ENCODE data around the gene NDRG4.
A peak's percentile ranks its signal among the peaks of the same experiment; 100 is the strongest.

Gene NDRG4, protein sequence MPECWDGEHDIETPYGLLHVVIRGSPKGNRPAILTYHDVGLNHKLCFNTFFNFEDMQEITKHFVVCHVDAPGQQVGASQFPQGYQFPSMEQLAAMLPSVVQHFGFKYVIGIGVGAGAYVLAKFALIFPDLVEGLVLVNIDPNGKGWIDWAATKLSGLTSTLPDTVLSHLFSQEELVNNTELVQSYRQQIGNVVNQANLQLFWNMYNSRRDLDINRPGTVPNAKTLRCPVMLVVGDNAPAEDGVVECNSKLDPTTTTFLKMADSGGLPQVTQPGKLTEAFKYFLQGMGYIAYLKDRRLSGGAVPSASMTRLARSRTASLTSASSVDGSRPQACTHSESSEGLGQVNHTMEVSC

DNA sequence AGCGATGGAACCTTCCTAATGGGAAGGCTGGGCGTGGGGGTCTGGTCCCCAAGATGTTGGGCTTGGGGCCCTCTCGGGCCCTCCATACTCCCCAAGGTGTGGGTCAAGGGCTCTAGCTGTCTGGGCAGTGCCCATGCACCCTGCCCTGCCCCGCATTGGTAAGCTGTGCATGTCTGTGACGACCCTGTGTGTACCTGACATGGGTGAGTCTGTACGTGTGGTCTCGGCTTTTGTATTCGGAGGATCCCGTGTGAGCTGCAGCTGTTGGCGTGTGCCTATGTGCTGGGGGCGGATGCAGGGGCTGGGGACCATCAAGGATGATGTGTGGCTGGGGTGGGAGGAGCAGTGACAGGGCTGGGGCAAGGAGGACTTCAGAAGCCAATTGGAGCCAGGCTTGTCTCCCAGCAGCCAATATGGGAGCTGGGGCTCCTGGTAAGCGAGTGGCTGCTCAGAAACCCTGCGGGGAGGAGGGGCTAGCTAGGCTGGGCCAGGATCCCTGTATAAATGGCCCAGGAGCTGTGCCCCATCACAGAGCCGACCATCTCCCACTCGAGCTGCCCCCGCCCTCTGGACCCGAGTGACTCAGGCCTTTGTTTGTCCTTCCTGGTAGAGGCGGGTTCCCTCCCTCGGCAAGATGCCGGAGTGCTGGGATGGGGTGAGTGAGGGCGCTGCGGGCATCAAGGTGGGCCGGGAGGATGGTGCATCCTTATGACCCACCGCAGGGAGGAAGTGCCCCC is at the start of gene NDRG4:
NDRG4 (plus strand) TSS at position 529 of the 737 bp plus-strand sequence; CDS start at position 635, 106 bp downstream.
- DNase-seq: no peak

GRCh38 chr16:58450590-58450989 is 49.4 kb upstream of the NDRG4 start:
- no peak for DNase-seq

DNA sequence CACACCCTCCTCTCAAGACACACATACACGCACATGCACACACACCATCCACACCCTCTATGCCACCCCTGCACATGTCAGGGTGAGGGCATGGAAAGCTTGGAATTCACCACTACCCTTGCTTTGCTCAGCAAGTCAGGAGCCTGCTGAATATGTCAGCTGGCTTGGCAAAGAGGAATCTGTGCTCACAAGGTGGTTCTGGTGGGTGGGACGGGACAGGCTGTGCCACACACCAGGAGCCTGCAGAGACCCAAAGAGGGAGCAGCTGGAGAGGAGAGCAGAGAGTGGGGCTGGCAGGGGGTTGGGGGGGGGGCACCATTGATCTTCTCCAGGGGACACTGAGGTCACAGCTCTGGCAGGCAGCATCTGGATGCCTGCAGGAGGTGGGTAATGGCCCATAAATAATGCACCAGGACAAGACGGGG is 48.7 kb upstream of the NDRG4 start:
- no peak for DNase-seq

- no peak for DNase-seq
Observed at GRCh38 chr16:58451945-58452401, 48.0 kb upstream of the NDRG4 start.

DNA sequence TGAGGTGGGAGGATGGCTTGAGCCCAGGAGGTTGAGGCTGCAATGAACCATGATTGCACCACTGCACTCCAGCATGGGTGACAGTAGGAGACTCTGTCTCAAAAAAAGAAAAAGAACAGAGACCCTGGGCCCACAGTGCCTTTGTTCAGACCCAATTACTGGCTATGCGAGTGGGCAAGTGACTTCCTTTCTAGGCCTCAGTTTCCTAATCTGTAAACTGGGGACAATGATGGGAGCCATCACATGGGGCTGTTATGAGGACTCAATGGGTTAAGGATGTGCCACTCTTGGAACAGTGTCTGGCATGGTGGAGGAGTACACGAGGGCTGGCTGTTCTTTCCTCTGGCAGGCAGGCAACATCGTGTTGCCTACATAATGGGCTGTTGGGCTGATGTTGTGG is 47.3 kb upstream of the NDRG4 start:
- no peak for DNase-seq

GRCh38 chr16:58454178-58454577 is 45.8 kb upstream of the NDRG4 start:
- DNase-seq: no peak

DNA sequence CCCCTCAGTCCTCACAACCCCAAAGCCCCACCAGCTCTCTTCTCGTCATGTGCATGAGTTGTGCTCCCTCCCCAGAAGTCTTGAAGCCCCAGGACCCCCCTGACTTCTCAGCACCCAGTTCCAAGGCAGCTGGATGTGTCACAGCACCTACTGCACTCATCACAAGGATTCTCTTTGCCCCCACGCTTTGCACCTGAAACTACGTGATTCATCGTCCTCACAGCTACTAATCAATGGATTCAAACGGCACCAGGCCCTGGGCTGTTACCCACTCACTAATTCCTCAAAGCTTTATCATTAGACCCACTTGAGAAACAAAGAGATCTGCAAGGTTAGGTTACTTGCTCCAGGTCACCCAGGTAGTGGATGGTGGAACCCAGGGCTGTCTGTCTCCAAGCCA is 45.1 kb upstream of the NDRG4 start:
- no peak for DNase-seq

DNA sequence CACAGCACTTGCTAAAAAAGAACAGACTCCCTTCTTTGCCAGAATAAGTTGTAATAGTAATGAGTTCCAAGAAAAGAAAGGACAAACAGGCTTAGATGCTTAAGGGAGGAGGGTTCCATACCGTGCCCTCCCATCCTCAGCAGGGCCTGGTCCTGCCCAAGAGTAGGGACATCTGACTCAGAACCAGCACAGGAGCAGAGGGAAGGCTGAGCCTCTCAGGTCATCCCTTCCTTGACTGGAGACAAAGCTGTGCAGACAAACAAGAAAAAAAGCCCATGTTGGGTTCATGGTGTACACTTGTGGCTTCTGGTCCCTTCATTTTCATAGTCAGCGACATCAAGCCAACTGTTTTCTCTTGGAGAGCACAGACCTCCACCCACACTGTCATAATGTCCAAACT is 44.2 kb upstream of the NDRG4 start:
- DNase-seq: no peak

DNA sequence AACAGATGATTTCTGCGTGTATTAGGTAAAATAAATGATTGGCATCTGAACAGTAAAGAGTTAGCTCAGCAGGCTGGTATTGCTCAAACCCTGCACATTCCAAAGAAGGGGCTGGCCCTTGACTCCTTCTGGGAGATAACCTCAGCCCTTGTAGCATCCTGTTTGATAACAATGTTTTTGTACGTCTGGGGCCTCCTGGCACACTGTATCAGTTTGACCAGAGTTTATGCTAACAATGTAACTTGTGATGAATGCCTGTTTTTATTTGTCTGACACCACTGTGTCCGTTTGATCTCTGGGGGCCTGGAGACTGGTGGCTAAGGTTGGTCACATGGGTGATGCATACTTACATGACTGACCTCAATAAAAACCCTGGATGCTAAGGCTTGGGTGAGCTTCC is 43.8 kb upstream of the NDRG4 start:
- no peak for DNase-seq

DNA sequence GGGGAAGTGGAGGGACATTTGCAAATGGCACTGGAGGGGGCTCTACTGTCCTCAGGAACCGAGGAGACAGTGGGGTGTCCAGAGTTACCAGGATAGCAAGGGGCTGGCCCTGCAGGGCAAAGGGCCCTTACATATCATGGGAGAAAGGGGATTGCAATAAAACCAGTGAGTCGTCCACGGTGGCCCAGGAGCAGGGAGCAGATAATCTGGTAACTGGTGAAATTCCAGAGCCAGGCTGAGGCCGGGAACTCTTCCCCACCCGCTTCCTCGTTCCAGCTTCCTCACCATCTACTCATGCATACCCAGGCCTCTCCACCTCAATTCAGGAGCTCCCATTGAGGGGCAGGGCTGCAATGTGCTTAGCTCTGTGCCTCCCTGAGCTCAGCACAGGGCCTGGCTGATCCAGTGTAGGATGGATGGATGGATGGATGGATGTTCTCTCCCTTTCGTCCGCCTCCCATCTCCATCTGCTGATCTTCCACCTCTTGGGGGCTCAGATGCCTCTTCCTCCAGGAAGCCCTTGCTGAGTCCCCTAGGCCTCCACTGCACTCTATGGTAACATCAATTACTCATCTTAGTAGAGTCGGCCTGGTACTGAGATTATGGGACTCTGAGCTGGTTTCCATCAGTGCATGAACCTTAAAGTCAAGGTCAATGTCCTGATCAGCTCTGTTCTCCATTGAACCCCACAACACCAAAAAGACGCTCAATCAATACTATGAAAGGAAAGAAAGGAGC is 41.2 kb upstream of the NDRG4 start:
- DNase-seq: no peak

DNA sequence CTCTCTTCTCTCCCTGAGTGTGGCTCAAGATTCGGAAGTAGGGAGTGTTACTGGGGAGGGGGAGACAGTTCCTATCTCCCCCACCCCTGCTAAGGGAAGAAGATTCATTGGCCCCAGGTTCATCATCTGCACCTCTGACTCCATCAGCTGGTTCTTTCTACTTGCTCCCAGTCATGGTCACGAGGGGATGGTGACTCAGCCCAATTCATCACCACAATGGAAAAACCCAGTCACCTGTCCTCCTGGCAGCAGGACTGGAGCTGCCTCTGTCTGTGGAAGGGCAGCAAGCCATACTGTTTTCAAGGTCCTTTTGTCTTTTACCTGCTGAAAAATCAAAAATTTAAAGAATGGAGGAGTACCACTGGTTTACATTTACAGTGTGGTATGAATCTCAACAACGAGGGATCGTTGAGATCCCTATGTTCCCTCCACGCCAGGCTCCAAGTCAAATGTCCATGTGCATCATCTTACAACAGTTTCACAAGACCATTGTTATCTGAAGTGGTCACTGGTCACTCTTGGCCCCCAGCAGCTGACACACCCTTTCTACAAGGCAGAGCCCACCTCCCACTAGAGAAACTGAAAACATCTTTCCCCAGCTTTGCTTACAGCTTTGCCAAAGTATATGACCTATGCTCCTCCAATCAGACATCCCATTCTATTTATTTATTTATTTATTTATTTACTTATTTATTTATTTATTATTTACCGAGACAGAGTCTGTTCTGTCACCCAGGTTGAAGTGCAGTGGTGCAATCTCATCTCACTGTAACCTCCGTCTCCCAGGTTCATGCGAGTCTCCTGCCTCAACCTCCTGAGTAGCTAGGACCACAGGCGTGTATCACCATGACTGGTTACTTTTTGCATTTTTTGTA is 40.4 kb upstream of the NDRG4 start:
- DNase-seq: peak in 1 of 4 experiments; percentile 10

DNA sequence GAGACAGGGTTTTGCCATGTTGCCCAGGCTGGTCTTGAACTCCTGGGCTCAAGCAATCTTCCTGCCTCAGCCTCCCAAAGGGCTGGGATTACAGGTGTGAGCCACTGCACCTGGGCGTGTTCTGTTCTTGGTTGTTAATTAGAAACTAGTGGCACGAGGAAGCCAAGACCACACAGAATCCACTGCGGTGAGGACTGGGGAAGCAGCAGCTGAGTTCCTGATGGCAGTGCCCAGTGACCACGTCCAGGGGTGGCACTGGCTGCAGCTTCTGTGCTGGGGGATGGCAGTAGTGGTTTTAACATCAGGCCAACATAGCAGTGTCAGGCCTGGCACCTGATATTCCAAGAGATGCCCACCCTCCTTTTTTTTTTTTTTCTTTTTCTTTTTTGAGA is 39.7 kb upstream of the NDRG4 start:
- DNase-seq: no peak

DNA sequence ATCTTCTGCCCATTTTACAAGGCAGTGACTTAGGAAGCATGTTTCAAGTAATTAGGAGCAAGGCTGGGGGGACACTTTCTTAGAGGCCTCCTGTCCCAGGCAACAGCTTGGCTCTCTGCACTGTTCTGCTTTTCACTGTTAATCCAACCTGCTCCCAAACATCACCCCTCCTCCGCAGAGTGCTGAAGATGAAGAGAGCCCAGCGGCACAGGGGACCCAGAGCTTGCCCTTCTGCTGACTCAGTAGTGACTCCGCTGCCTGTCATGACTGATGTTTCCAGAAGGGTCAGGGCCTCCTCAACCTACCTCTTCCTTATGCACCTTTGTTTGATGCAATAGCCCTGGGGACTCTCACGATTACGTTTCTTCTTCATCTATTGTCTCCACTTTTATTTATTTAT is 38.9 kb upstream of the NDRG4 start:
- DNase-seq: no peak

DNA sequence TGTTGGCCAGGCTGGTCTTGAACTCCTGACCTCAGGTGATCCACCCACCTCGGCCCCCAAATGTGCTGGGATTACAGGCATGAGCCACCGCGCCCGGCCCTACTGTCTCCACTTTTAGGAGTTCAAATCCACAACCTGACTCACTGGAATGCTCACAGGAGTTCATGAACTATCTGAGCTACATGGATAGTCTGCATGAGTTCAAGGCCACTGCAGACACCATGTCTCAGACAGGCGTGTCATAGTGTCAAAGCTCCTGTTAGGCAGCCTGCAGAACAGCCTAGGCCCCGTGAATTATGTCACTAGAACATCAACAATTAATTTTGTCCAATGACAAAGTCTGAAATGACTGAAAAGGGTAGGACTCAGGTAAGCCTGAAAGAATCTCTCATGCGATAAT is 38.3 kb upstream of the NDRG4 start:
- no peak for DNase-seq

- DNase-seq: no peak
Observed at GRCh38 chr16:58462089-58462488, 37.9 kb upstream of the NDRG4 start.

GRCh38 chr16:58462499-58462996 is 37.4 kb upstream of the NDRG4 start:
- no peak for DNase-seq

DNA sequence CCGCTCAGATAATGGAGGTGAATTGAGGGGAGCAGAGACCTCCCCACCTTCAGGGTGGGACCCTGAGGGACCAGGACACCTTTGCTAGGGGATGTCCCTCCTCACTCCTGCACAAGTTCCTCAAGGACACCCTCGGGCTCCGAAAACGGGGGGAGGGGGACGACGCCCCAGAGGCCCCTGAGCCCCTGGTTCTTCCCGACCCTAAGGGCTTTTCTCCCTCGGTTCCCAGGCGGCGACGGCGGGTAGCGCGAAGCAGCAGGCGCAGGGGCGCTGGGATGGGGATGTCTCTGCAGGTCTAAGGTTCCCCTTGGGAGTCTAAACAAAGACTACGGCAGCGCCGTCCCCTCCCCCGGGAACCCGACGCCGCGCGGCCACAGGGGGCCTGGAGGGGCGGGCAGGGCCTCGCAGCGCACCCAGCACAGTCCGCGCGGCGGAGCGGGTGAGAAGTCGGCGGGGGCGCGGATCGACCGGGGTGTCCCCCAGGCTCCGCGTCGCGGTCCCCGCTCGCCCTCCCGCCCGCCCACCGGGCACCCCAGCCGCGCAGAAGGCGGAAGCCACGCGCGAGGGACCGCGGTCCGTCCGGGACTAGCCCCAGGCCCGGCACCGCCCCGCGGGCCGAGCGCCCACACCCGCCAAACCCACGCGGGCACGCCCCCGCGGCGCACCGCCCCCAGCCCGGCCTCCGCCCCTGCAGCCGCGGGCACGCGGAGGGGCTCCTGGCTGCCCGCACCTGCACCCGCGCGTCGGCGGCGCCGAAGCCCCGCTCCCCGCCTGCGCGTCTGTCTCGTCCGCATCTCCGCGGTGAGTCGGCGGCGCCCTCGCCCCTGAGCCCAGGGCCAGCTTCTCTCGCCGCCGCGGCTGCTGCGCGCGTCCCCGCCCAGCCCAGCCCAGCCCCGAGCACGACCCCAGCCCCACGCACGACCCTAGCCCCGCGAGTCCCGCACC is 36.7 kb upstream of the NDRG4 start:
- DNase-seq: no peak

DNA sequence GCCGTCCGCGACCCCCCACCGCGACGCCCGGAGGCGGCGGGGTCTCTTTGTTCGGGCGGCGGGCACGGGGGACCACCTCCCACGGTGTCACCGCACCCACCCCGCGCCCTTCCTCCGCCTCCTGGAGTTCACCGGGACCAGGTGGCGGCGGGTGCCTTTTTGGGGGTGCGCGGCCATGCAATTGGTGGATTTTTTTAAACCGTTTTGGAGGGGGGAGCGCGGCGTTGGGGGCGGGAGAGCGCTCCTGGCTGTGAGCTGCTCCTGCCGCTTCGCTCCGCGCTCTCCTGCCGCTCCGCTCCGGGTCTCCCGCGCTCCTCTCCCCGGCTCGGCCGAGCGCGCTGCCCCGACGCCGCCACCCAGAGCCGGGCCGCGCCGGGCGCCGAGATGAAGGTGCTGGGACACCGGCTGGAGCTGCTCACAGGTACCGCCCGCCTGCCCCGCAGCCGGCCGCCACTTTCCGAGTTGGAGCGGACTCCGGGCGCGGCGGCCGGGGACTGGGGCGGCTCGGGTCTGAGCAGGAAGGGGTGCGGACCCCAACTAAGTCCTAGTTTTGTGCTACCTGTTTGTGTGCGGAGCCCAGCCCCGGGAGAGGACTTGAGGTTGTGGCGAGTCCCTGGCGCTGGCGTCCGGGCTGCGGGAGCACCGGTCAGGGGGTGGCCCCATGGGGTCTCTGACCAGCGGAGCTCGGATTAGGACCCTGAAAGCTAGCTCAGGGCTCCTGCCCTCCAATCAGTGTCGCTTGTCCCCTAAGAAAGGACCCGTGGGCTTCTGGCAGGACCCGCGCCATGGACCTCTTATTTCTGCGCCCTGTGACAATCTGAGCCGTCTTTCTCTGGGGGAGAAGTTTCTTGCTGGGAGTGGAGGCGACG is 35.7 kb upstream of the NDRG4 start:
- no peak for DNase-seq

- DNase-seq: no peak
Observed at GRCh38 chr16:58464916-58465731, 34.8 kb upstream of the NDRG4 start.
